AG04450 (cell line): ENCODE measurements around the gene STRN. TPM values are rescaled to one million over a fixed set of nuclear protein-coding genes. Genes with fewer than 3 reads are reported as not detected.
"Not testable (repeated sequence)": the region's sequence is repeated elsewhere in the genome, so short reads cannot be mapped to it uniquely, and the experiment has no call there.

Source experiments
- CTCF ChIA-PET: fragments of 300-600, 350-600 bp; formaldehyde crosslinking; extraction: SDS; loops from one replicate; lab custom pipeline; 2022; ENCODE audit warnings: antibody characterized with exemption, inconsistent platforms; lab: Charles Lee
- POLR2A ChIA-PET: fragments of 350-600 bp; formaldehyde crosslinking; extraction: SDS; loops from one replicate; lab custom pipeline; 2021; ENCODE audit warnings: antibody characterized with exemption, inconsistent platforms; lab: Yijun Ruan, JAX
- DNase-seq: peaks from one replicate; pipeline ENCODE4 v3.0.0-alpha.2; 2011; ENCODE audit warnings: low read depth, low spot score
- H3K27ac ChIP-seq: one replicate; pipeline ENCODE4 v1.5.1; 2012; ENCODE audit warnings: low read depth, low read length, control low read depth
- H3K27me3 ChIP-seq: one replicate; pipeline ENCODE4 v1.6.0; 2012; ENCODE audit warnings: low read length; ENCODE audit not compliant: control insufficient read depth, insufficient read depth
- H3K4me3 ChIP-seq: 2 replicates; pipeline ENCODE4 v1.5.1; 2011; ENCODE audit warnings: mild to moderate bottlenecking, low read depth, low read length, control low read depth
- H3K9me3 ChIP-seq: 2 replicates; pipeline ENCODE4 v1.5.1; 2012; ENCODE audit warnings: low read length; ENCODE audit not compliant: control insufficient read depth, insufficient read depth
- CTCF ChIP-seq: IDR thresholded peaks from 2 replicates; pipeline ENCODE4 v1.5.1; 2011; ENCODE audit warnings: low read depth, low read length, control low read depth, inconsistent platforms
- polyA plus RNA-seq: library from polyadenylated mRNA; depleted of rRNA; stranded (reverse); fragments of >200 nt; gene quantifications from 2 replicates; pipeline ENCODE4 v1.2.3, GENCODE V29; 2011

Gene STRN
- polyA plus RNA-seq, 1 experiment = 20.0 TPM

- Histone ChIP-seq H3K27ac (no peak overlapping the region), H3K9me3 (no peaks in the 10 kb centered on the region), H3K4me3 (no peak overlapping the region), H3K27me3 (no peaks in the 10 kb centered on the region)
- CTCF ChIA-PET = no interaction called here
- TF ChIP-seq CTCF = no peak
- no peak for DNase-seq
- POLR2A ChIA-PET = no interaction called here
These were observed 16.1 kb upstream of the STRN start for GRCh38 chr2:36982467-36982866.

GRCh38 chr2:36981911-36982310 is 15.6 kb upstream of the STRN start:
- Histone ChIP-seq H3K27ac (no peak overlapping the region), H3K27me3 (no peaks in the 10 kb centered on the region), H3K4me3 (no peak overlapping the region), H3K9me3 (no peaks in the 10 kb centered on the region)
- CTCF ChIA-PET = no interaction called here
- POLR2A ChIA-PET = no interaction called here
- TF ChIP-seq CTCF = no peak
- no peak for DNase-seq

- H3K9me3 ChIP-seq, H3K27me3 ChIP-seq, POLR2A ChIA-PET, CTCF ChIA-PET, DNase-seq, H3K4me3 ChIP-seq, H3K27ac ChIP-seq: not testable (repeated sequence)
These were observed 12.7 kb upstream of the STRN start for GRCh38 chr2:36979007-36979406.

- no peak overlapping the region for H3K4me3 ChIP-seq
- TF ChIP-seq CTCF = no peak
- no peaks in the 10 kb centered on the region for H3K27me3 ChIP-seq
- no peak overlapping the region for H3K27ac ChIP-seq
- no peaks in the 10 kb centered on the region for H3K9me3 ChIP-seq
- CTCF ChIA-PET = interaction anchor here (0.9 to 2.1 kb wide), 2 partner anchors 30 to 195 kb away, joined by 4 to 6 read pairs; no protein-coding TSS in a partner anchor
- no peak for DNase-seq
- POLR2A ChIA-PET = no interaction called here
These were observed 9.7 kb upstream of the STRN start for GRCh38 chr2:36976065-36976464.

- no peaks in the 10 kb centered on the region for H3K9me3 ChIP-seq
- H3K27ac ChIP-seq = no peak overlapping the region
- POLR2A ChIA-PET = no interaction called here
- H3K4me3 ChIP-seq = no peak overlapping the region
- no peak for DNase-seq
- CTCF ChIA-PET = interaction anchor here (2.1 kb wide), 1 partner anchor 30 kb away, joined by 6 read pairs; no protein-coding TSS in a partner anchor
- no peak for TF ChIP-seq CTCF
- no peaks in the 10 kb centered on the region for H3K27me3 ChIP-seq
These were observed 9.0 kb upstream of the STRN start for GRCh38 chr2:36975306-36975705.

- ChIA-PET CTCF (no interaction called here), POLR2A (no interaction called here)
- H3K27ac ChIP-seq = no peak overlapping the region
These were observed 7.0 kb upstream of the STRN start for GRCh38 chr2:36973320-36973719.

More at GRCh38 chr2:36973320-36973719, 7.0 kb upstream of the STRN start:
- no peaks in the 10 kb centered on the region for H3K27me3 ChIP-seq
- no peak for DNase-seq
- H3K9me3 ChIP-seq = no peaks in the 10 kb centered on the region
- no peak overlapping the region for H3K4me3 ChIP-seq
- no peak for TF ChIP-seq CTCF
